GM08714 (cell line): ENCODE results near the gene DDHD1.

Experiments
- H3K4me3 ChIP-seq: fragments of 200-500 bp; sonication (Bioruptor generic); 2 replicates; pipeline ENCODE4 v1.5.1; 2014; ENCODE audit warnings: mild to moderate bottlenecking, low read length, inconsistent platforms
- ZNF274 ChIP-seq: IDR thresholded peaks from 2 replicates; pipeline ENCODE4 v1.6.1; 2012; ENCODE audit warnings: mild to moderate bottlenecking, low read depth, low read length

The DDHD1 gene

DNA sequence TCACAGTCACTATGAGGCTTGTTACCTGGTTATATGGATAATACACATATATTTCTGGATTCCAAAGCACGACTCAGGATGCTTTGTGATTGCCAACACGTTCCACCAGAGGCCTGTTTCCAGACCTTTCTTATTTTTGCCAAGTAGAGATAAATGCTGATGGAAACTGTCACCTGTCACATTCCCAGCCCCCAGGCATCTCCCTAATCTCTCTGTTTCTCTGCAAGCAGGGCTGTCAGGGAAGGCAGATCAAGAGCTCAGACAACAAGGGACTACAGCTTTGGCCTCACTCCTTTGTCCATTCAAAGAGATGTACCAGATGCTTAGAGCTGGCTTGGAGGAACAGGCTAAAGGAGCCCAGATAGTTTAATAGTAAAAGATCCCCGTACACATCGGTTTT is 21.8 kb upstream of the DDHD1 start:
- TF ChIP-seq ZNF274: no peak
- H3K4me3 ChIP-seq: no peak overlapping the region

DNA sequence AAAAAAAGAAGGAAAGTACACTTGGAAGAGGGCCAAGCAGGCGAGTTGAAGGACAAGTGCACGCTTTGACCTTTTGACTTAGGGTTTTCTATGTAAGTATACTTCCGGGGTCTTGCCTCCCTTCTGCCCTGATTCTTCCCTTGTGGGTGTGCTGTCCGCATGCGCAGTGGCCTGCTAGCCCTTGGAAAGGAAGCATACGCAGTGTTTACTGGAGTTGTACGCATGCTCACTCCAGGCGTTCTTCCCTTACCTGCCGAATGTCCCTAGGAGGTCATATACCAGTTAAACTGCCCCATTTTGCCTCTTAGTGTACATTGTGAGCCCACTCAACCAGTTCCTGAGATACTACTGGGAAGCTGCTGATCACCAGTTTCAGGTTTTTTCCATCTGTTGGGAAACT is 15.7 kb upstream of the DDHD1 start:
- TF ChIP-seq ZNF274: no peak
- H3K4me3 ChIP-seq: no peak overlapping the region

DNA sequence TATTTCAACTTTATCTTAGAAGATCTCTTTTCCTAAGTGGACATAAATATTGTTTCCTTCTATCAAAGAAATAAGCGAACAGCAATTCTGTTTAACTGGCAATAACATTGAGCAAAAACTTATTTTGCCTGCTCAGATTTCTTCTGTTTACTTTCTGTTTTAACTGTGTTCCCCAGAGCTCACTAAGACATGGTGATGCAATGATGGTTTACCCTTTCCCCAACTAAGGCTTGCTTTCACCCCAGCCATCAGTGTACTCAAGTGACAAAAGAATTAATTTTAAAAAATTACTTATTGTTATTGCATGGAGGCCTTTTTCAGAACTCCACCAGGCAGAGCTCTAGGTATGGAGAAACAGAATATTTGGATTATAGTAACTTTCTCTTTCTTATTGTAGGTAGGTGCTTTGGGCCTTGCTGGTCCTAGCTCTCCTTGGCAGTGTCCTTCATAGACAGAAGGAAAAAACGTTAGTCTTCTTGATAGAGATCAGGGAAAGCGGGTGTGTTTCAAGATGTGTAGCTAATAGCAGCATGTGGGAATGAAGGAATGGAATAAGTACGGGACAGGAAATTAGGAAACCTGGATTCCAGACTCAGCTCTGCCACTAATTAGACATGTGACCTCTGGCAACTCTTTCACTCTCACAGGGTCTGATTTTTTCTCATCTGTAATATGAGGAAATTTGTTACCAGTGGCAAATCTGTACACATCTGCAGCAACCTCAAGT is 14.6 kb upstream of the DDHD1 start:
- H3K4me3 ChIP-seq: no peak overlapping the region
- TF ChIP-seq ZNF274: no peak

GRCh38 chr14:53161758-53162435 is 8.8 kb upstream of the DDHD1 start:
- H3K4me3 ChIP-seq: no peak overlapping the region
- no peak for TF ChIP-seq ZNF274

GRCh38 chr14:53156238-53156637 is 3.1 kb upstream of the DDHD1 start:
- no peak for TF ChIP-seq ZNF274
- no peak overlapping the region for H3K4me3 ChIP-seq

GRCh38 chr14:53153702-53154112 is 584 bp upstream of the DDHD1 start:
- no peak for TF ChIP-seq ZNF274
- peak overlapping the region; percentile 14; the same call in 1 of the 2 replicates for H3K4me3 ChIP-seq

DNA sequence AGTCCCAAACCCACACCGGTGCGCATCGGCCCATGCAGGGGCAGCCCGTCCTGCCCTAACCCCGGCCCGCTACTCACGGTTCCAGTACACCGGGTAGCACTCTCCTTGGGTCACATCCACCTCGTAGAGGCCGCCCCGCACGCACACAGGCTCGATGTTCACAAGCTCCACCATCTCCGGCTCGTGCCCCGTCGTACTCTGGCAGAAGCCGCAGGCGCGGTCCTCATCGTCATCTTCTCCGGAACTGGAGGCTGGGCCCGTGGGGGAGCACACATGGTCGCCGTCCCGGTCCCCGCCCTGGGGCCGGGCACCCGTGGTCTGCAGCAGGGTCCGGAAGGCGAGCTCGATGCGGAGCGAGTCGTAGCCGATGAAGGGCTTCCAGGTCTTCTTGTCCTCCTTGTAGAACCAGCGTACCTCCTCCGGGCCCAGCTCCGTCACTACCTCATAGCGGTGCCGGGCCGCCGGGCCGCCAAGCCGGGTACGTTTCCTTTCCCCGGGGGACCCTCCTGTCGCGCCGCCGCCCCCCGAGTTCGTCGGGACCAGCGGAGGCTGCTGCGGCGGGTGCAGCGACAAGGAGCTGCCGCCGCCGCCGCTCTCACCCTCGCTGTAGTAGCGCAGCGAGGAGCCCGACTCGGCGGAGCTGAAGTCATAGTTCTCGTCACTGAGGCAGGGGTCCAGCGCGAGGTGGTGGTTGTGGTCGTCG is 788 bp downstream of the DDHD1 start:
- no peak for TF ChIP-seq ZNF274
- H3K4me3 ChIP-seq: peak overlapping the region; percentile 100

GRCh38 chr14:53151523-53152183 is 1.5 kb downstream of the DDHD1 start:
- H3K4me3 ChIP-seq: peak overlapping the region; percentile 100
- TF ChIP-seq ZNF274: no peak

GRCh38 chr14:53149668-53150316 is 3.3 kb downstream of the DDHD1 start:
- H3K4me3 ChIP-seq: peak overlapping the region; percentile 100
- TF ChIP-seq ZNF274: no peak

DNA sequence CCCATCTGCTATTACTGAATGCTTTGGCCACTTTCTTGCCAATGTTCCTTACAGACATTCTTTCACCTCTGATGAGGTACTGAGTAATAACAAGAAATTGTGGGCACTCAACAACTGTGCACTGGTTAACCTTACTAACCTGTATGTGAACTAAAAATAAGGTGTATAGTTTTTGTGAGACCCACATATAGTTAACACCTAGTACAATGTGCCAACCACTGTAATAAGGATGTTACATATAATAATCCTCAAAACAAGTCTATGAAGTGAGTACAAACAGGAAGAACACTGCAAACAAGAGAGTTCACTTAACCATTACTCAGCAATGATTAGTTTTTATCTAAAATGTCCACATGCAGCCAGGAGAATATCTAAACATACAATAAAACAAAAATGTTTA is 4.5 kb downstream of the DDHD1 start:
- H3K4me3 ChIP-seq: peak overlapping the region; percentile 44
- TF ChIP-seq ZNF274: no peak

GRCh38 chr14:53147893-53148292 is 5.2 kb downstream of the DDHD1 start:
- H3K4me3 ChIP-seq: peak overlapping the region; percentile 73; the same call in 1 of the 2 replicates

DNA sequence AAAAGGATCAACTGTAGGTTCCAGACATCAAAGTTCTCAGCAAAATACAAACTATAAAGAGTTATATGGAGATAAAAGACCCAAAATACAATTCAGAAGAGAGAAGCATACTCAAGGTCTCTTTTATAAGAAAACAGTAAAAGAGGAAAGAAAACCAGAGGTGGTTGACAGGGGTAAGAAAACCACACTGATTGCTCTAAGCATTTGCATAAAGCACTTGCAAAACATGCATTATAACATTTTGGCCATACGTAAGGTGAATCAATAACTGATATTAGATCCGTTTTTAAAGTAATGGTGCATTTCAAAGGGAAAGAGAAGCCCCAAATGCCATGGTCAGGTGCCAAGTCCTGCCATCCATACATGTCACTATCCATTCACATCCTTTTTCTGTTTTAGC is 5.9 kb downstream of the DDHD1 start:
- no peak for TF ChIP-seq ZNF274
- H3K4me3 ChIP-seq: peak overlapping the region; percentile 73; the same call in 1 of the 2 replicates

More at GRCh38 chr14:53147893-53148292, 5.2 kb downstream of the DDHD1 start:
- no peak for TF ChIP-seq ZNF274

DNA sequence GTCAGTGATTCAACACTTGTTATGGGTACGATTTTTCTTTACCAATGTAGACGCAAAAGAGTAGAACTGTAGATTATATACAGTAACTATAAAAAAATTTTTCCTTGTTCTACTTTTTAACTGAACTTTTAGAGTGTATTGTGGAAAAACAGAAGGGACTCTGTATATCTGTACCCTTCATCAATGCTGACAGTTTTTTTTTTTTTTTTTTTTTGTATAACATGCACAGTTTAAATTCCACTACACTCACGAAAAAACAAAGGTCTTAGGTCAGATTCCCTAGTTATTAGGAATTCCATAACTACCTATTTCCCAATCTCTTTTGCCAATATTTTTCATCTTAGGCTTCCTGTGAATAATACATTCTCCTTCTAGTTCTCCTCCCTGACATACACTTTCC is 6.4 kb downstream of the DDHD1 start:
- H3K4me3 ChIP-seq: no peak overlapping the region
- no peak for TF ChIP-seq ZNF274

DNA sequence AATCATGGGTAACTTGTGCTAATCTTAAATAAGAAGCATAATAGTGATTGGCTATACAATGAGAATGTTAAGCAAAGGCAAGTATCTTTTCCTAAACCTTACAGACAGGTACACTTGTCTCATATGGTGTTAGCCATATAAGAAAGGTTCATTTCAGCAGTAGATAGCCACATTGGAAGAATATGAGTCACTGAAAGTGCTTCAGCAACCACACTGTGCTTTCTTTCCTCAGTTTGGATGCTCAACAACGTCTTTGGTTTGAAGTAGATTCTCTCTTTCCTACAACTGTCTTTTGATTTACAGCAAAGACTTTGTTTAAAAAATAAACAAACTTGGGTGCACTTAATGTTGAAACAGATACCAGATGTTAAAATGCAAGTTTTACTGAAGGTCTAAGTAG is 8.9 kb downstream of the DDHD1 start:
- H3K4me3 ChIP-seq: no peak overlapping the region
- no peak for TF ChIP-seq ZNF274
